ENCODE results near the gene CENPP. TPM values are rescaled to one million over a fixed set of nuclear protein-coding genes. Genes with fewer than 3 reads are reported as not detected.

CENPP gene
- total RNA-seq, 4 donors from 2014 or later: 2.8 to 51.2 (median 4.9) TPM

- no peak for TF ChIP-seq CTCF (IDR thresholded peaks at IDR 0.05)
- no peak for TF ChIP-seq POLR2A (IDR thresholded peaks at IDR 0.05)
- no peak overlapping the region for H3K27ac ChIP-seq
- no peak overlapping the region for H3K4me3 ChIP-seq
- no peaks in the 10 kb centered on the region for H3K9me3 ChIP-seq
- H3K4me1 ChIP-seq: no peaks in the 10 kb centered on the region
- no peaks in the 10 kb centered on the region for H3K27me3 ChIP-seq
- DNase-seq: peak in 1 of 3 donors; percentile 17
- peaks cover 0 to 80% (median 0%) of the 10 kb centered on the region in 3 donors for H3K36me3 ChIP-seq
Observed at GRCh38 chr9:92639124-92639523, 313.4 kb downstream of the CENPP start.

DNA sequence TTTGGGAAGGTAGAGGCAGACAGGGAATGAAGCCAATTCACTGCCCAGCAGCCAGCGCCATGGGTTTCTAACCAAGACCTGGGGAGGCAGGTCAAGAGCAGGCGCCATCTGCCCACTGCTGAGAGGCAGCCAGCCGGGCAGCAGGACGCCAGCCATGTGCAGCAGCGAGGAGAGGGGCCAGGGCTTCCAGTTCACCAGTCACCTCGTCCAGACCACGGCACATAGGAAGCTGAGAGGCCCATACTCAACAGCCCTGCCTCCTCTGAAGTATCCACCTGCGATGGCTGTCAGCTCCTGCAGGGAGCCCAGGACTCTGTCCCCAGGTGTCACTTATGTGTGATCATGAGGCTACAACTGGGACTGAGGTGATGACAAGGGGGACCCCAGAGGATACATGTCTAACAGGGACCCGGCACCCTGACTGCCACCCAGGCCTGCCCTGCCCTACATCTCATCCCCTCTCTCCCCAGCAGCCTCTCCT lies 314.1 kb downstream of the CENPP start:
- Histone ChIP-seq H3K4me1 (no peaks in the 10 kb centered on the region), H3K27ac (no peak overlapping the region), H3K27me3 (no peaks in the 10 kb centered on the region), H3K9me3 (no peaks in the 10 kb centered on the region), H3K36me3 (peaks cover 0 to 77% (median 0%) of the 10 kb centered on the region in 3 donors), H3K4me3 (no peak overlapping the region)
- peak in 1 of 3 donors; percentile 32 for DNase-seq
- TF ChIP-seq CTCF (IDR thresholded peaks at IDR 0.05): no peak
- TF ChIP-seq POLR2A (IDR thresholded peaks at IDR 0.05): no peak

DNA sequence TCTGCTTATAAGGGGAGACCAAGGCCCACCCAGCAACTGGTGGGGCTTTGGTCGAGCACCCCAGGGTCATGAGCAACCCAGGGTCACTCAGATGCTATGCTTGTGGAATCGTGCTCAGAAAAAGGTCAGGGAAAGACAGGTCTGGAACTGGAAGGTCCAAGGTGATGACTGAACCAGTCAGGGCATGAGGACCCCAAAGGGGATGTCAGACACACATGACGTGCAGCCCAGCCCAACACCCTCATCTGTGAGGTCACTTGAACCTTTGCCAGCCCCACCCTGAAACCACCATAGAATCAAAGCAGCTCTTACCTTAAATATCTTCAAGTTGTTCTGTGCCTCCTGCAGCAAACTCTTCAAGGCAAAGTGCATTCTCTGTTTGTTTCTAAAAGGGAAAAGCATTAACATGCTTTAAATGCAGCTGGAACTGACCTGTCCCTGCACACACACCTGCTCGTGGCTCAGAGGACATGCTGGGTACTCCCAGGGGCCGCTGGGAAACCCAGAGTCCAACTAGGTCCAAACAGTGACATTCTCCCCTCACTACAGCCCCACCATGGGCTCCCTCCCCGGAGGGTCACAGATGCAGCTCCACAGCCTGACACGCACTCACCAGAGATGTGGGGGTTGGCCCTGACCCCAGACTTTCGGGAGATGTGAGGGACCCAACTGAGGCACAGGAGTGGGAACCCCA lies 314.8 kb downstream of the CENPP start:
- no peaks in the 10 kb centered on the region for H3K27me3 ChIP-seq
- H3K36me3 ChIP-seq: peaks cover 0 to 78% (median 0%) of the 10 kb centered on the region in 3 donors
- no peaks in the 10 kb centered on the region for H3K4me1 ChIP-seq
- no peak overlapping the region for H3K27ac ChIP-seq
- TF ChIP-seq POLR2A (IDR thresholded peaks at IDR 0.05) (no peak), CTCF (IDR thresholded peaks at IDR 0.05) (no peak)
- H3K9me3 ChIP-seq: no peaks in the 10 kb centered on the region
- H3K4me3 ChIP-seq: no peak overlapping the region
- DNase-seq: peak in 2 of 3 donors; percentile 12 to 37

DNA sequence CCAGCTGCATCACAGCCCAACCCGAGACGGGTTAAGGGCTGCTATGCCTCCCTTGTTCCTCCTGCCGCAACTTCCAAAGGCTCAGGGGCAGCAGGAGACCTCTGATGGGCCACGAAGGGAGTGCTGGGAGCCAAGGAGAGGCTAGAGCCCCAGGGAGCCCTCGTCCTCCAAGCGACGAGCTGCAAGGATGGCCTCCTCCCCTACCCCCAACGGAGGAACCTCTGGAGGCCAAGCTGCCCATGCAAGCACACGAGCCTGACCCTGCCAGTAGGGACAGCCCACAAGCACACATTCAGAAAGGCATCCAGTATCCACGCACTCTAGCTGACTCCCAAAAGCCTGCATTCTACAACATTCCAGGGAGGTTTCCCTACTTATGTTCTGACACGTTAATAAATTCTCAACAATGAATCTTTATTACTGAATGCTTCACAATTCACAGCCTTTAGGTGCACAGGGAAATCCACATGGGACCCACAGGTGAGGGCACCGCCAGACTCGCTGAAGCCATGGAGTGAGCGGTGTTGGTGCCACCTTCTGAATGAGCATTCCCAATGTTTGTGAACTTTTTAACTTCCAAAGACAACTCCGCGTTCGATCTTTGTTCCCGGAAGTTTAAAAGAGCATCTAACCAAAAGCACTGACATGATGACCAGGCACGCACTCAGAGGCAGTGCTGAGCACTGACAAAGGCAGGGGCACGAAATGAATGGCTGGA lies 315.5 kb downstream of the CENPP start:
- Histone ChIP-seq H3K9me3 (no peaks in the 10 kb centered on the region), H3K27ac (no peak overlapping the region), H3K4me3 (no peak overlapping the region), H3K36me3 (peaks cover 0 to 85% (median 0%) of the 10 kb centered on the region in 3 donors), H3K27me3 (no peaks in the 10 kb centered on the region), H3K4me1 (no peaks in the 10 kb centered on the region)
- peak in 2 of 3 donors; percentile 6 to 21 for DNase-seq
- TF ChIP-seq POLR2A (IDR thresholded peaks at IDR 0.05): no peak
- no peak for TF ChIP-seq CTCF (IDR thresholded peaks at IDR 0.05)

DNA sequence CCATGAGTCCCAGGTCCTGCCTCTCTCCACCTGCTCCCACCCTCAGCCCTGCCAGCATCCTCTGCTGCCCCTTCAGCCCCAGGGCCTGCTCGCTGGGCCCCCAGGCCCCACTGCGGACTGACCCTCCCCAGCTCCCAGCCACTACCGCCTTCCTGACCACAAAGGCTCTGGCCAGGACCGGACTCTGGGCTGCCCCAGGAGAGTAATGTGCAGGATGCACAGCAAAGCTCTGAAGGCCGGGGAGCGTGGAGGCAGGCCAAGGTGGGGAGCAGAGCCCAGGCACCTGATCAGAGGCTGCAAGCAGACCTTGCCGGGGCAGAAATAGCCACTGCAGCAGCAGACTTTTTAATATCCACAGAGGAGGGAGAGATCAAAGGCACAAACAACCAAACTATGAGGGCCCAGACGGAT lies 316.3 kb downstream of the CENPP start:
- H3K9me3 ChIP-seq: no peaks in the 10 kb centered on the region
- H3K27ac ChIP-seq: no peak overlapping the region
- DNase-seq: peak in 1 of 3 donors; percentile 33
- no peaks in the 10 kb centered on the region for H3K4me1 ChIP-seq
- peaks cover 0 to 90% (median 0%) of the 10 kb centered on the region in 3 donors for H3K36me3 ChIP-seq
- no peaks in the 10 kb centered on the region for H3K27me3 ChIP-seq
- H3K4me3 ChIP-seq: no peak overlapping the region
- TF ChIP-seq CTCF (IDR thresholded peaks at IDR 0.05) (no peak), POLR2A (IDR thresholded peaks at IDR 0.05) (no peak)
